Endodermal cell (in vitro differentiated cells): ENCODE measurements around the gene MAGEA9. TPM values are rescaled to one million over a fixed set of nuclear protein-coding genes. Genes with fewer than 3 reads are reported as not detected.

Source experiments
- DNase-seq: peaks from one replicate; pipeline ENCODE4 v3.0.0-alpha.2; 2017
- H3K27ac ChIP-seq: 2 replicates; pipeline ENCODE4 v1.5.1; 2013; ENCODE audit warnings: mild to moderate bottlenecking, low read depth, low read length, moderate library complexity
- H3K27me3 ChIP-seq: 2 replicates; pipeline ENCODE4 v1.6.1; 2013; ENCODE audit warnings: mild to moderate bottlenecking, low read length, moderate library complexity; ENCODE audit not compliant: insufficient read depth, control insufficient read depth, poor library complexity, severe bottlenecking
- H3K36me3 ChIP-seq: 2 replicates; pipeline ENCODE4 v1.7.0; 2013; ENCODE audit warnings: mild to moderate bottlenecking, low read length, moderate library complexity; ENCODE audit not compliant: control insufficient read depth, insufficient read depth
- H3K4me1 ChIP-seq: one replicate; pipeline ENCODE4 v1.7.0; 2013; ENCODE audit warnings: low read length; ENCODE audit not compliant: control insufficient read depth, insufficient read depth
- H3K4me3 ChIP-seq: 2 replicates; pipeline ENCODE4 v1.5.1; 2013; ENCODE audit warnings: mild to moderate bottlenecking, low read length, moderate library complexity
- H3K9ac ChIP-seq: 2 replicates; pipeline ENCODE4 v1.6.1; 2013; ENCODE audit warnings: mild to moderate bottlenecking, low read length, moderate library complexity; ENCODE audit not compliant: poor library complexity, severe bottlenecking; ENCODE audit errors: extremely low read depth
- H3K9me3 ChIP-seq: 2 replicates; pipeline ENCODE4 v1.6.1; 2013; ENCODE audit warnings: mild to moderate bottlenecking, low read length, moderate library complexity; ENCODE audit not compliant: control insufficient read depth
- H3K27ac Mint-ChIP-seq: 2 replicates; pipeline ENCODE4 v1.8.0; 2020; ENCODE audit warnings: mixed read lengths
- H3K27me3 Mint-ChIP-seq: 2 replicates; pipeline ENCODE4 v1.8.0; 2021; ENCODE audit warnings: mild to moderate bottlenecking, mixed read lengths; ENCODE audit not compliant: insufficient read depth
- H3K36me3 Mint-ChIP-seq: 2 replicates; pipeline ENCODE4 v1.8.0; 2020; ENCODE audit warnings: low read depth, mixed read lengths
- H3K4me1 Mint-ChIP-seq: 2 replicates; pipeline ENCODE4 v1.8.0; 2020; ENCODE audit warnings: mixed read lengths
- H3K4me3 Mint-ChIP-seq: 2 replicates; pipeline ENCODE4 v1.8.0; 2020; ENCODE audit warnings: mild to moderate bottlenecking, moderate library complexity, mixed read lengths
- H3K9me3 Mint-ChIP-seq: 2 replicates; pipeline ENCODE4 v1.8.0; 2020; ENCODE audit warnings: mild to moderate bottlenecking, mixed read lengths
- CTCF ChIP-seq: fragments of 200-600 bp; sonication (generic); conservative IDR thresholded peaks from 2 replicates; pipeline ENCODE4 v1.5.0; 2021; ENCODE audit warnings: antibody characterized with exemption, mild to moderate bottlenecking
- WGBS, 2 experiments: methylation state at CpG; one replicate each; pipeline versions ENCODE4 v1.1.5 to v1.1.7; 2013; ENCODE audit warnings: missing lambda C conversion rate in 2 of 2, mixed read lengths in 1 of 2; ENCODE audit not compliant: insufficient coverage in 1 of 2, insufficient read length in 1 of 2; 5-methylcytosine and 5-hydroxymethylcytosine counted together
- total RNA-seq, 2 donors: library from RNA; stranded (reverse); fragmentation: NEBNext Ultra II Directional in 1 of 2; extraction: Animal tissue kit (Norgen Biotek cat#: 25700) in 1 of 2; gene quantifications; 2 replicates in 1 of 2; 3 replicates in 1 of 2; pipeline ENCODE4 v1.2.1, GENCODE V29; 2021

Gene MAGEA9
- total RNA-seq, 2 donors from 2014 or later = not detected

GRCh38 chrX:149804102-149804501 lies 22.4 kb downstream of the MAGEA9 start:
- TF ChIP-seq CTCF = no peak
- Histone ChIP-seq H3K4me1 (no peaks in the 10 kb centered on the region), H3K9me3 (no peaks in the 10 kb centered on the region), H3K27me3 (no peaks in the 10 kb centered on the region), H3K9ac (no peak overlapping the region), H3K36me3 (no peaks in the 10 kb centered on the region), H3K4me3 (no peak overlapping the region), H3K27ac (no peak overlapping the region)
- Mint-ChIP-seq H3K27me3 (peaks cover 31% of the 10 kb centered on the region), H3K4me3 (no peak overlapping the region), H3K4me1 (peaks cover 16% of the 10 kb centered on the region), H3K9me3 (peaks cover 60% of the 10 kb centered on the region), H3K36me3 (no peaks in the 10 kb centered on the region), H3K27ac (no peak overlapping the region)
- WGBS, 2 experiments = 87 to 95% methylated on average over 5 to 6 of the region's 6 CpGs
- DNase-seq = peak; percentile 29

- H3K36me3 Mint-ChIP-seq = no peaks in the 10 kb centered on the region
- no peak overlapping the region for H3K9ac ChIP-seq
- no peaks in the 10 kb centered on the region for H3K4me1 ChIP-seq
- WGBS, 2 experiments = 89 to 94% methylated on average over 3 to 10 of the region's 12 CpGs
- peaks cover 10% of the 10 kb centered on the region for H3K4me1 Mint-ChIP-seq
- H3K27me3 Mint-ChIP-seq = peaks cover 31% of the 10 kb centered on the region
- peaks cover 54% of the 10 kb centered on the region for H3K9me3 Mint-ChIP-seq
- no peak for TF ChIP-seq CTCF
- H3K4me3 Mint-ChIP-seq = no peak overlapping the region
- DNase-seq = no peak
- no peak overlapping the region for H3K27ac Mint-ChIP-seq
- no peak overlapping the region for H3K27ac ChIP-seq
- H3K36me3 ChIP-seq = no peaks in the 10 kb centered on the region
- H3K4me3 ChIP-seq = no peak overlapping the region
- no peaks in the 10 kb centered on the region for H3K27me3 ChIP-seq
- H3K9me3 ChIP-seq = no peaks in the 10 kb centered on the region
Observed at GRCh38 chrX:149807747-149808458, 26.2 kb downstream of the MAGEA9 start.

GRCh38 chrX:149818652-149819051 lies 36.9 kb downstream of the MAGEA9 start:
- Mint-ChIP-seq H3K4me3 (no peak overlapping the region), H3K4me1 (no peaks in the 10 kb centered on the region), H3K27me3 (peaks cover 2% of the 10 kb centered on the region), H3K9me3 (peaks cover 71% of the 10 kb centered on the region), H3K27ac (no peak overlapping the region), H3K36me3 (no peaks in the 10 kb centered on the region)
- DNase-seq = no peak
- no peak for TF ChIP-seq CTCF
- Histone ChIP-seq H3K4me3 (no peak overlapping the region), H3K4me1 (no peaks in the 10 kb centered on the region), H3K27me3 (no peaks in the 10 kb centered on the region), H3K9me3 (no peaks in the 10 kb centered on the region), H3K36me3 (no peaks in the 10 kb centered on the region), H3K9ac (no peak overlapping the region), H3K27ac (no peak overlapping the region)
- no CpG with 5 or more reads among the region's 1 CpG for WGBS, 2 experiments
